Activated B cell treated with CpG ODN at 0.5 μM for 24 hours (primary cell): ENCODE results near the gene OGA. TPM values are rescaled to one million over a fixed set of nuclear protein-coding genes. Genes with fewer than 3 reads are reported as not detected.

ENCODE experiments used
- ATAC-seq: fragments of 200-7000 bp; cut with Tn5 transposase; one replicate; pipeline ENCODE4 v1.10.0; 2021; ENCODE audit warnings: low read depth, mild to moderate bottlenecking, moderate library complexity
- CTCF ChIA-PET: fragments of 350-600 bp; sonication (Branson Sonifier 250); formaldehyde crosslinking; loops from one replicate; lab custom pipeline; 2021; ENCODE audit warnings: antibody characterized with exemption; lab: Charles Lee
- POLR2A ChIA-PET: fragments of 350-600 bp; sonication (Branson Sonifier 250); formaldehyde crosslinking; loops from one replicate; lab custom pipeline; 2021; ENCODE audit warnings: antibody characterized with exemption; lab: Charles Lee
- DNase-seq: peaks from one replicate; pipeline ENCODE4 v3.0.0; 2022
- H3K27ac Mint-ChIP-seq: one replicate; pipeline ENCODE4 v1.8.0; 2020; ENCODE audit warnings: mixed read lengths
- H3K27me3 Mint-ChIP-seq: one replicate; pipeline ENCODE4 v1.8.0; 2021; ENCODE audit warnings: mixed read lengths
- H3K36me3 Mint-ChIP-seq: one replicate; pipeline ENCODE4 v1.8.0; 2021; ENCODE audit warnings: low read depth, mixed read lengths
- H3K4me1 Mint-ChIP-seq: one replicate; pipeline ENCODE4 v1.8.0; 2021; ENCODE audit warnings: mixed read lengths
- H3K4me3 Mint-ChIP-seq: one replicate; pipeline ENCODE4 v1.8.0; 2020; ENCODE audit warnings: mild to moderate bottlenecking, mixed read lengths
- H3K9me3 Mint-ChIP-seq: one replicate; pipeline ENCODE4 v1.8.0; 2020; ENCODE audit warnings: mixed read lengths
- CTCF ChIP-seq: fragments of 200-600 bp; IDR thresholded peaks from one replicate; pipeline ENCODE4 v1.8.0; 2022; ENCODE audit warnings: antibody characterized with exemption, mild to moderate bottlenecking
- intact Hi-C: fragments of 100-400 bp; cut with micrococcal nuclease; formaldehyde crosslinking; loops from one replicate; pipeline ENCODE4 v1.15.1; 2024
- total RNA-seq: library from RNA; stranded (reverse); gene quantifications from 2 replicates; pipeline ENCODE4 v1.2.3, GENCODE V29; 2022

Gene OGA
- total RNA-seq, 1 donor from 2014 or later, result 271 TPM

GRCh38 chr10:101763141-101763846 lies 55.0 kb downstream of the OGA start:
- H3K27ac Mint-ChIP-seq, result no peak overlapping the region
- intact Hi-C loops, result no loop called here
- no peaks in the 10 kb centered on the region for H3K9me3 Mint-ChIP-seq
- DNase-seq (no peak), ATAC-seq (no peak)
- POLR2A ChIA-PET, result no interaction called here
- H3K36me3 Mint-ChIP-seq, result no peaks in the 10 kb centered on the region
- H3K4me1 Mint-ChIP-seq, result no peaks in the 10 kb centered on the region
- H3K4me3 Mint-ChIP-seq, result no peak overlapping the region
- H3K27me3 Mint-ChIP-seq, result peaks cover 18% of the 10 kb centered on the region
- no peak for TF ChIP-seq CTCF
- CTCF ChIA-PET, result no interaction called here

GRCh38 chr10:101762736-101763135 lies 55.5 kb downstream of the OGA start:
- H3K27me3 Mint-ChIP-seq, result peaks cover 18% of the 10 kb centered on the region
- H3K4me3 Mint-ChIP-seq, result no peak overlapping the region
- ChIA-PET POLR2A (interaction anchor here (1.0 kb wide), 1 partner anchor 10 kb away, joined by 3 read pairs; no protein-coding TSS in a partner anchor), CTCF (no interaction called here)
- TF ChIP-seq CTCF, result no peak
- intact Hi-C loops, result no loop called here
- ATAC-seq (no peak), DNase-seq (no peak)
- H3K36me3 Mint-ChIP-seq, result no peaks in the 10 kb centered on the region
- H3K9me3 Mint-ChIP-seq, result no peaks in the 10 kb centered on the region
- H3K4me1 Mint-ChIP-seq, result no peaks in the 10 kb centered on the region
- H3K27ac Mint-ChIP-seq, result no peak overlapping the region

GRCh38 chr10:101761226-101761625 lies 57.0 kb downstream of the OGA start:
- H3K9me3 Mint-ChIP-seq, result no peaks in the 10 kb centered on the region
- TF ChIP-seq CTCF, result no peak
- ATAC-seq (no peak), DNase-seq (no peak)
- H3K27ac Mint-ChIP-seq, result no peak overlapping the region
- ChIA-PET CTCF (no interaction called here), POLR2A (no interaction called here)
- peaks cover 21% of the 10 kb centered on the region for H3K27me3 Mint-ChIP-seq
- intact Hi-C loops, result no loop called here
- no peak overlapping the region for H3K4me3 Mint-ChIP-seq
- no peaks in the 10 kb centered on the region for H3K4me1 Mint-ChIP-seq
- H3K36me3 Mint-ChIP-seq, result no peaks in the 10 kb centered on the region

GRCh38 chr10:101760510-101760909 lies 57.7 kb downstream of the OGA start:
- intact Hi-C loops, result no loop called here
- Mint-ChIP-seq H3K4me1 (no peaks in the 10 kb centered on the region), H3K9me3 (no peaks in the 10 kb centered on the region), H3K27me3 (peaks cover 17% of the 10 kb centered on the region), H3K4me3 (no peak overlapping the region), H3K27ac (no peak overlapping the region), H3K36me3 (no peaks in the 10 kb centered on the region)
- CTCF ChIA-PET, result no interaction called here
- no peak for ATAC-seq
- TF ChIP-seq CTCF, result no peak
- POLR2A ChIA-PET, result no interaction called here
- no peak for DNase-seq

- CTCF ChIA-PET, result no interaction called here
Measured at GRCh38 chr10:101759309-101760247, 58.7 kb downstream of the OGA start.

More at GRCh38 chr10:101759309-101760247, 58.7 kb downstream of the OGA start:
- DNase-seq (no peak), ATAC-seq (no peak)
- Mint-ChIP-seq H3K27me3 (peaks cover 12% of the 10 kb centered on the region), H3K9me3 (no peaks in the 10 kb centered on the region), H3K36me3 (no peaks in the 10 kb centered on the region), H3K27ac (no peak overlapping the region), H3K4me3 (no peak overlapping the region), H3K4me1 (no peaks in the 10 kb centered on the region)
- POLR2A ChIA-PET, result no interaction called here
- intact Hi-C loops, result no loop called here
- no peak for TF ChIP-seq CTCF
